ENCODE data around the gene TTLL4. TPM values are rescaled to one million over a fixed set of nuclear protein-coding genes. Genes with fewer than 3 reads are reported as not detected.

Gene TTLL4
- total RNA-seq, 1 experiment from 2014 or later, result 57.1 TPM

DNA sequence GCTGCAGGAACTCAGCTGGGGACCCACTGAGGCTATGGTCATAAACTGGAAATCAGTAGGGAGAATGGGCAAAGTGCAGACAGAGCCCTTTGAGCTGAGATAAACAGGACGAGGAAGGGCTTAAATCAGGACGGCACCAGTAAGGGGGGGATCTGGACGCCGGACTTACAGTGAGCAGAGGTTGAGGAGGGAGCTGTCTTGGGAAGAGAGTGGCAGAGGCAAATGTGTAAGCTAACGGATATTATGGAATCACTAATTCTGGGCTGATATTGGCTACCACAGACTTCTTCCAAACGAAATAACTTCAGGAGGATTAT is 71.9 kb downstream of the TTLL4 start:
- Histone ChIP-seq H4K20me1 (ENCODE audit: insufficient read depth) (no peaks in the 10 kb centered on the region), H3K9me2 (ENCODE audit: insufficient read depth) (no peaks in the 10 kb centered on the region), H3K9me3 (ENCODE audit: insufficient read depth, low read depth) (peaks cover 5% of the 10 kb centered on the region), H3K4me3 (no peak overlapping the region), H3F3A (ENCODE audit: insufficient read depth, low read depth) (no peaks in the 10 kb centered on the region; the same call in 1 of the 2 replicates), H2AFZ (no peak overlapping the region), H3K4me1 (replicated peaks; ENCODE audit: insufficient read depth) (no peaks in the 10 kb centered on the region), H3K27ac (no peak overlapping the region), H3K36me3 (ENCODE audit: low read depth) (no peaks in the 10 kb centered on the region), H3K27me3 (ENCODE audit: insufficient read depth, low read depth) (no peaks in the 10 kb centered on the region), H3K4me2 (no peak overlapping the region), H3K79me2 (ENCODE audit: low read depth) (no peaks in the 10 kb centered on the region)
- TF ChIP-seq EZH2 (IDR thresholded peaks at IDR 0.05; ENCODE audit: low read depth), result no peak
- TF ChIP-seq, protein P1, sequence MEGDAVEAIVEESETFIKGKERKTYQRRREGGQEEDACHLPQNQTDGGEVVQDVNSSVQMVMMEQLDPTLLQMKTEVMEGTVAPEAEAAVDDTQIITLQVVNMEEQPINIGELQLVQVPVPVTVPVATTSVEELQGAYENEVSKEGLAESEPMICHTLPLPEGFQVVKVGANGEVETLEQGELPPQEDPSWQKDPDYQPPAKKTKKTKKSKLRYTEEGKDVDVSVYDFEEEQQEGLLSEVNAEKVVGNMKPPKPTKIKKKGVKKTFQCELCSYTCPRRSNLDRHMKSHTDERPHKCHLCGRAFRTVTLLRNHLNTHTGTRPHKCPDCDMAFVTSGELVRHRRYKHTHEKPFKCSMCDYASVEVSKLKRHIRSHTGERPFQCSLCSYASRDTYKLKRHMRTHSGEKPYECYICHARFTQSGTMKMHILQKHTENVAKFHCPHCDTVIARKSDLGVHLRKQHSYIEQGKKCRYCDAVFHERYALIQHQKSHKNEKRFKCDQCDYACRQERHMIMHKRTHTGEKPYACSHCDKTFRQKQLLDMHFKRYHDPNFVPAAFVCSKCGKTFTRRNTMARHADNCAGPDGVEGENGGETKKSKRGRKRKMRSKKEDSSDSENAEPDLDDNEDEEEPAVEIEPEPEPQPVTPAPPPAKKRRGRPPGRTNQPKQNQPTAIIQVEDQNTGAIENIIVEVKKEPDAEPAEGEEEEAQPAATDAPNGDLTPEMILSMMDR (conservative IDR thresholded peaks at IDR 0.05), result no peak
- no peak for DNase-seq
- ChIA-PET POLR2A (ENCODE audit: unreplicated experiment) (no interaction called here), CTCF (no interaction called here)
- no TSS peak for BruUV-seq (replicated peaks)
- intact Hi-C loops (cut with micrococcal nuclease; ENCODE audit: unreplicated experiment), result no loop called here

DNA sequence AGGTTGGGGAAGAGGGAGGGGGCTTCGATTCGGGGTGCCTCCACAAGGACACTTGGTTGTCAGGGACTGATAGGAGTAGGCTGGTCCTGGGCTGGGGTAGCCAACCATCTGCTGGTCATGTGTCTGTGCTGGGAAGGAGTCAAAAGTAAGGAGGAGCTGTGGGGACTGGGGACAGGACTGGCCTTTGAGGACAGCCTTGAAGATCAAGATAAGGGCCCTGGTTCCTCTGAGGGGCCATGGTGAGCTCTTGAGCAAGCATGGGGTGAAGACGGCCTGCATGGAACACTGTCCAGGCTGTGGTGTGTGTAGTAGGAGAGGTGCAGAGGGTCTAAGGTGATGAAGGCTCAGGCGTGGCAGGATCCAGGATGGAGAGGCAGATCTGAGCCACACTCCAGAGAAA is 73.1 kb downstream of the TTLL4 start:
- H2AFZ ChIP-seq, result no peak overlapping the region
- ChIA-PET CTCF (no interaction called here), POLR2A (ENCODE audit: unreplicated experiment) (no interaction called here)
- no peak overlapping the region for H3K4me3 ChIP-seq
- H3F3A ChIP-seq (ENCODE audit: insufficient read depth, low read depth), result no peaks in the 10 kb centered on the region
- no TSS peak for BruUV-seq (replicated peaks)
- H3K4me2 ChIP-seq, result no peak overlapping the region
- no peaks in the 10 kb centered on the region for H3K27me3 ChIP-seq (ENCODE audit: insufficient read depth, low read depth)
- no peaks in the 10 kb centered on the region for H3K36me3 ChIP-seq (ENCODE audit: low read depth)
- no peaks in the 10 kb centered on the region for H4K20me1 ChIP-seq (ENCODE audit: insufficient read depth)
- intact Hi-C loops (cut with micrococcal nuclease; ENCODE audit: unreplicated experiment), result no loop called here
- H3K4me1 ChIP-seq (replicated peaks; ENCODE audit: insufficient read depth), result no peaks in the 10 kb centered on the region
- H3K9me2 ChIP-seq (ENCODE audit: insufficient read depth), result no peaks in the 10 kb centered on the region
- DNase-seq, result no peak
- TF ChIP-seq EZH2 (IDR thresholded peaks at IDR 0.05; ENCODE audit: low read depth), result no peak
- TF ChIP-seq, protein P1 (conservative IDR thresholded peaks at IDR 0.05), result no peak
- H3K27ac ChIP-seq, result no peak overlapping the region
- no peaks in the 10 kb centered on the region for H3K79me2 ChIP-seq (ENCODE audit: low read depth)
- H3K9me3 ChIP-seq (ENCODE audit: insufficient read depth, low read depth), result no peaks in the 10 kb centered on the region; the same call in 1 of the 2 replicates

DNA sequence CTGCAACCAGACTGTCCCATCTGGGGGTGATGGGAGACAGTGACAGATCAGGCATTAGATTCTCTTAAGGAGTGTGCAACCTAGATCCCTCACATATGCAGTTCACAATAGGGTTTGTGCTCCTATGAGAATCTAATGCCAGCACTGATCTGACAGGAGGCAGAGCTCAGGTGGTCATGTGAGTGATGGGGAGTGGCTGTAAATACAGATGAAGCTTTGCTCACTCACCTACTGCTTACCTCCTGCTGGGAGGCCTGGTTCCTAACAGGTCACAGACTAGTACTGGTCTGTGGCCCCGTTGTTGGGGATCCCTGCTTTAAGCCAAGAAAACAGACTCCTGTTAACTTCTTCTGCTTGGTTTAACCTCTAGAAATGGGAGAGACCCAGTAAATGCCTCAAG is 74.5 kb downstream of the TTLL4 start:
- Histone ChIP-seq H2AFZ (no peak overlapping the region), H3K36me3 (ENCODE audit: low read depth) (no peaks in the 10 kb centered on the region), H3K4me2 (no peak overlapping the region), H3K4me1 (replicated peaks; ENCODE audit: insufficient read depth) (no peaks in the 10 kb centered on the region), H3F3A (ENCODE audit: insufficient read depth, low read depth) (no peaks in the 10 kb centered on the region), H3K9me2 (ENCODE audit: insufficient read depth) (no peaks in the 10 kb centered on the region), H4K20me1 (ENCODE audit: insufficient read depth) (no peaks in the 10 kb centered on the region), H3K9me3 (ENCODE audit: insufficient read depth, low read depth) (no peaks in the 10 kb centered on the region; the same call in 1 of the 2 replicates), H3K27me3 (ENCODE audit: insufficient read depth, low read depth) (no peaks in the 10 kb centered on the region), H3K79me2 (ENCODE audit: low read depth) (no peaks in the 10 kb centered on the region), H3K27ac (no peak overlapping the region), H3K4me3 (no peak overlapping the region)
- intact Hi-C loops (cut with micrococcal nuclease; ENCODE audit: unreplicated experiment), result no loop called here
- POLR2A ChIA-PET (ENCODE audit: unreplicated experiment), result no interaction called here
- no peak for TF ChIP-seq EZH2 (IDR thresholded peaks at IDR 0.05; ENCODE audit: low read depth)
- TF ChIP-seq, protein P1 (conservative IDR thresholded peaks at IDR 0.05), result no peak
- no peak for DNase-seq
- CTCF ChIA-PET, result no interaction called here
- no TSS peak for BruUV-seq (replicated peaks)
